CD4-positive, CD25-positive, alpha-beta regulatory T cell (primary cell): Measurements from ENCODE around the gene TMEM273. TPM values are rescaled to one million over a fixed set of nuclear protein-coding genes. Genes with fewer than 3 reads are reported as not detected.

ENCODE experiments used
- ATAC-seq, 2 donors: fragments of 150-1000 bp; cut with Tn5 transposase; one replicate each; pipeline ENCODE4 v1.10.0; 2021; ENCODE audit warnings: low read depth in 2 of 2, moderate number of reproducible peaks in 2 of 2, moderate library complexity in 1 of 2
- DNase-seq, 3 donors: peaks; one replicate each; pipeline versions ENCODE4 v3.0.0 to v3.0.0-alpha.2; 2012 to 2022; ENCODE audit warnings: mixed read lengths in 1 of 3
- H3K27ac ChIP-seq: one replicate; pipeline ENCODE4 v1.7.0; 2013; ENCODE audit warnings: mild to moderate bottlenecking, low read length; ENCODE audit not compliant: insufficient read depth, poor library complexity, severe bottlenecking
- H3K27me3 ChIP-seq: one replicate; pipeline ENCODE4 v1.7.0; 2013; ENCODE audit warnings: low read length; ENCODE audit not compliant: control insufficient read depth, insufficient read depth
- H3K36me3 ChIP-seq: one replicate; pipeline ENCODE4 v1.7.0; 2013; ENCODE audit warnings: mild to moderate bottlenecking, low read length, moderate library complexity; ENCODE audit not compliant: control insufficient read depth, insufficient read depth
- H3K4me1 ChIP-seq: 2 replicates; pipeline ENCODE4 v1.7.0; 2013; ENCODE audit warnings: mild to moderate bottlenecking, low read length; ENCODE audit not compliant: insufficient read depth, control insufficient read depth, poor library complexity, severe bottlenecking
- H3K4me3 ChIP-seq: one replicate; pipeline ENCODE4 v1.7.0; 2013; ENCODE audit warnings: low read depth, mild to moderate bottlenecking, low read length, moderate library complexity
- H3K9me3 ChIP-seq, 2 experiments: 1 replicate in 1 of 2; 2 replicates in 1 of 2; pipeline ENCODE4 v1.7.0; 2013; ENCODE audit warnings: low read length in 2 of 2, mild to moderate bottlenecking in 1 of 2, moderate library complexity in 1 of 2; ENCODE audit not compliant: control insufficient read depth in 2 of 2
- H3K27ac Mint-ChIP-seq, 3 donors: one replicate each; pipeline ENCODE4 v1.8.0; 2020 to 2022; ENCODE audit warnings: mild to moderate bottlenecking in 3 of 3, mixed read lengths in 3 of 3, moderate library complexity in 2 of 3
- H3K27me3 Mint-ChIP-seq: one replicate; pipeline ENCODE4 v1.8.0; 2022; ENCODE audit warnings: mild to moderate bottlenecking, mixed read lengths
- H3K36me3 Mint-ChIP-seq: one replicate; pipeline ENCODE4 v1.8.0; 2020; ENCODE audit warnings: mixed read lengths
- H3K4me1 Mint-ChIP-seq, 4 donors: one replicate each; pipeline ENCODE4 v1.8.0; 2020 to 2022; ENCODE audit warnings: mixed read lengths in 4 of 4, mild to moderate bottlenecking in 1 of 4
- H3K4me3 Mint-ChIP-seq, 4 donors: one replicate each; pipeline ENCODE4 v1.8.0; 2020 to 2022; ENCODE audit warnings: mild to moderate bottlenecking in 4 of 4, mixed read lengths in 4 of 4, moderate library complexity in 3 of 4
- H3K9me3 Mint-ChIP-seq, 7 donors: one replicate each; pipeline ENCODE4 v1.8.0; 2020 to 2022; ENCODE audit warnings: mixed read lengths in 7 of 7, mild to moderate bottlenecking in 3 of 7, moderate library complexity in 2 of 7
- polyA plus RNA-seq, 4 donors: library from polyadenylated mRNA; unstranded; fragments of 300-500 nt; fragmentation: Illumina TruSeq; gene quantifications; one replicate each; pipeline ENCODE4 v1.2.3, GENCODE V29; 2021
- total RNA-seq: library from RNA; stranded (reverse); gene quantifications from one replicate; pipeline ENCODE4 v1.2.3, GENCODE V29; 2022

Gene TMEM273
- total and polyA plus RNA-seq, 5 donors from 2014 or later: 7.9 to 46.2 (median 33.6) TPM

DNA sequence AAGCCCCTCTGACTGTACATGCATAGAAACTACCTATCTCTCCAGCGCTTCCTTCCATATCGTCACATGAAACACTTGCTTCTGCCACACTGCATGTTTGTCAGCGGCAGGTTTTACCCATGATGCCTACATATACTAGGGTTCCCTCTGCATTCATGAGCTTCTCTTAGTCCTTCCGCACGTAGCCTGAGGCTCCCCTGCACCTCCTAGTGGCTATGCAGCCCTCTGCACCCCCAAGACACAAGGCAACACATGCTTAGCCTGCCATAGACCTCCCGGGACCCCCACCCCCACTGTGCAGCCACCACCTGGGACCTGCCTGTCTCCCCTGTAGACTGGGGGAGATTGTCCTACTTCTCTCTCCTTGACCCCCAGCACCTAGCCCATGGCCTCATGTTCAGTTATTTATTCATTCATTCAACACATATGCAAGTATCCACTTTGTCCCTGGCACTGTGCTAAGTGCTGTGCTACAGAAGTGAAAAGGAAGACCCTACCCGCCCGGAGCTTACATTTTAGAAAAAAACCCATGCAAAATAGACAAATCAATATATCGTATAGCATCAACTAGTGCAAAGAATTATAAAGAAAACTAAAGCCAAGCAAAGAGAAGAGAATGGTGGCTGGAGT is 23.5 kb downstream of the TMEM273 start:
- Mint-ChIP-seq H3K9me3 (no peaks in the 10 kb centered on the region), H3K4me1 (peaks cover 0 to 14% (median 4%) of the 10 kb centered on the region in 4 donors), H3K27ac (peak overlapping the region in 2 of 3 donors; percentile 67 to 88), H3K36me3 (no peaks in the 10 kb centered on the region), H3K27me3 (no peaks in the 10 kb centered on the region), H3K4me3 (peak overlapping the region in 1 of 4 donors; percentile 18)
- Histone ChIP-seq H3K27ac (no peak overlapping the region), H3K9me3 (no peaks in the 10 kb centered on the region), H3K4me3 (no peak overlapping the region), H3K36me3 (peaks cover 3% of the 10 kb centered on the region), H3K27me3 (no peaks in the 10 kb centered on the region), H3K4me1 (no peaks in the 10 kb centered on the region)
- ATAC-seq (peak; percentile 52 to 91), DNase-seq (peak in 1 of 3 donors; percentile 79)

DNA sequence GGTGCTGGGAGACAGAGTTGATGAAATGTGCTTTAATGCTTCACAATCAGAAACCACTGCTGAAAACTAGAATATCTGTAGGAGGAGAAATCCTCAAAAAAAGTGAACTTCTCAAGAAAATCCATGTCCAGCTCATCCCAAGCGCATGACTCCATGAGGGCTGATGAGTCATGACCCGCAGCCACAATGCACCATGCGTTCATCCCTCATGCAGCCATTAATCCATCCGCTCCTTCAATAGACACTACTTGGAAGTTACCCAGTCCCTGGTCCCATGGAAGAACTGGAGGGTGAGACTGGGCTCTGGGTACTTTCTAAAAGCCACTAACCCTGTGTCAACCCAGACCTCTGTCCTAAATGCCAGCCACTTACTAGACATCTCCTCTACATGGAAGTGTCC is 24.4 kb downstream of the TMEM273 start:
- no peaks in the 10 kb centered on the region for H3K4me1 ChIP-seq
- Mint-ChIP-seq H3K4me3 (no peak overlapping the region), H3K27ac (peak overlapping the region in 1 of 3 donors; percentile 26), H3K4me1 (peaks cover 0 to 11% (median 4%) of the 10 kb centered on the region in 4 donors), H3K36me3 (no peaks in the 10 kb centered on the region), H3K27me3 (no peaks in the 10 kb centered on the region), H3K9me3 (no peaks in the 10 kb centered on the region)
- no peaks in the 10 kb centered on the region for H3K9me3 ChIP-seq
- DNase-seq (no peak), ATAC-seq (no peak)
- H3K27me3 ChIP-seq: no peaks in the 10 kb centered on the region
- H3K36me3 ChIP-seq: peaks cover 3% of the 10 kb centered on the region
- H3K27ac ChIP-seq: no peak overlapping the region
- H3K4me3 ChIP-seq: no peak overlapping the region

DNA sequence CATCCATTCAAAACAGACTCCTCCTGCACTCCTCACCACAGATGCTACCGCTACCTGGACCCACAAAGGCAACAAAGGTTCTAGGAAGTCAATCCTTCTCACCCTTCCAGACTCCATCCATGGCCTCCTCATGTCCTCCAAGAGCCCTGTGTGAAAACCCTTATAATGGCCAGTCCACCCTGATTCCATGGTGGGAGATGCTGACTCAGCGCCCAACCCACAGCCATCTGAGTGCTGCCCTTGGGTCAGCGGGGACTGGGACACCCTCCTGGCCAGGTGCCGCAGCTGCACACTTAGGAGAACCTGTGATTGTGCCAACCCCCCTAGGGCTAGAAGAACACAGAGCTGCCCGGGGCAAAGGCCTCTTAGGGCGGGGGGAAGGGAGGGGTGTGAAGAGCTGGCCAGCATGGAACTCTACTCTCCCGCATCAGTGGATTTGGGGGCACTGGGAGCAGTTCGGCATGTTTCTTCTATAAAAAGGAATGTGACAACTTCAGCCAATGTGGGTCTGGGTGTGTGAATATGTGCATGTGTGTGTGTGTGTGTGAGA is 25.4 kb downstream of the TMEM273 start:
- Histone ChIP-seq H3K9me3 (no peaks in the 10 kb centered on the region), H3K36me3 (peaks cover 3% of the 10 kb centered on the region), H3K27ac (no peak overlapping the region), H3K4me3 (no peak overlapping the region), H3K4me1 (no peaks in the 10 kb centered on the region), H3K27me3 (no peaks in the 10 kb centered on the region)
- Mint-ChIP-seq H3K27ac (no peak overlapping the region), H3K36me3 (no peaks in the 10 kb centered on the region), H3K4me1 (peaks cover 0 to 11% (median 4%) of the 10 kb centered on the region in 4 donors), H3K9me3 (no peaks in the 10 kb centered on the region), H3K27me3 (no peaks in the 10 kb centered on the region), H3K4me3 (no peak overlapping the region)
- no peak for DNase-seq
- ATAC-seq: no peak

DNA sequence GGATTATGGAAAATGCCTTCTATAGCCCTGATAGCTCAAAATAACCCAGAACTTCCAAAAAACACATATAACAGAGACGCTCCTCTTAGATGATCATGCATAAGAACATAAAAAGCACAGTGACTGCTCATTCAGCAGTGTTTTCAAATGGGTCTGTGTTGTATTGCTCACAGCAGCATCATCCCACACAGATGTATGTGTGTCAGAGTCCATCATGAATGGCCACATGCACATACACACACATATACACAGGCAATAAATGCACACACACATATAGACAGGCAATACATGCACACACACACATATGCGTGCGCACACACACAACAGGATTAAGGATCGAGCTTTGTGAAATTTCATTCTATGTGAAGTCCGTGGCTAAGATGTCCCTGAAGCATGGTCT is 26.1 kb downstream of the TMEM273 start:
- ATAC-seq: no peak
- Histone ChIP-seq H3K4me3 (no peak overlapping the region), H3K27me3 (no peaks in the 10 kb centered on the region), H3K36me3 (peaks cover 3% of the 10 kb centered on the region), H3K9me3 (no peaks in the 10 kb centered on the region), H3K4me1 (no peaks in the 10 kb centered on the region), H3K27ac (no peak overlapping the region)
- Mint-ChIP-seq H3K27ac (peak overlapping the region in 1 of 3 donors; percentile 1), H3K27me3 (no peaks in the 10 kb centered on the region), H3K36me3 (no peaks in the 10 kb centered on the region), H3K4me1 (peaks cover 0 to 11% (median 4%) of the 10 kb centered on the region in 4 donors), H3K4me3 (no peak overlapping the region), H3K9me3 (peaks cover 0 to 1% (median 0%) of the 10 kb centered on the region in 7 donors)
- DNase-seq: no peak

DNA sequence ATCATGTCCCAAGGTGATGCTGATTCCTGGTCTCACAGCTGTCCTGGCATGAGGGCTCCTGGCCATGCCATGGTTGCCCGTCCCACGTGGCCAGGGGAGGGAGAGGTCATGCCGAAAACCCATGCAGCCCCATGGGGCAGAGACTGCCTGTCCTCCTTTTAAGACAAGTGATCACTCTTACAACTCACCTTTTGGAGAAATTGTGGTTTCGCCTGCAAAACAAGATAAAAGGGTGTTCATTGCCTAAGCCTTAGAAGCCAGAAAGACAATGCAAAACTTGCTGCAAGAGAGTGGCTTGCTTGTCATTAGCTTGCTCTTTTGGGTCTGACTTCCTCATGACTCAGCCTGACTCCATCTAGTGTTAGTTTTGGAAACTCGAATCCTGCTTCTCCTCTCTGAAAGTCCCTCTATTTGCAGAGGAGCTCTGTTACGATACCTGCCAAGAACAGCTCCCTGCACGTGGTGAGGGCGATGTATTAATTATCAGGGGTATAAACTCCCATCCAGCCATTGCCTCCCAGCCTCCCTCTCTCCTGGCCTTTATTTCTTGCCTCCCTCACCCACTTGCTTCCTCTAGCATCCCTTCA is 26.7 kb downstream of the TMEM273 start:
- Histone ChIP-seq H3K4me3 (no peak overlapping the region), H3K9me3 (no peaks in the 10 kb centered on the region), H3K36me3 (peaks cover 3% of the 10 kb centered on the region), H3K27ac (no peak overlapping the region), H3K27me3 (no peaks in the 10 kb centered on the region), H3K4me1 (no peaks in the 10 kb centered on the region)
- DNase-seq: no peak
- Mint-ChIP-seq H3K4me3 (no peak overlapping the region), H3K4me1 (peaks cover 0 to 11% (median 4%) of the 10 kb centered on the region in 4 donors), H3K36me3 (no peaks in the 10 kb centered on the region), H3K27ac (peak overlapping the region in 1 of 3 donors; percentile 1), H3K9me3 (peaks cover 0 to 1% (median 0%) of the 10 kb centered on the region in 7 donors), H3K27me3 (no peaks in the 10 kb centered on the region)
- ATAC-seq: no peak

DNA sequence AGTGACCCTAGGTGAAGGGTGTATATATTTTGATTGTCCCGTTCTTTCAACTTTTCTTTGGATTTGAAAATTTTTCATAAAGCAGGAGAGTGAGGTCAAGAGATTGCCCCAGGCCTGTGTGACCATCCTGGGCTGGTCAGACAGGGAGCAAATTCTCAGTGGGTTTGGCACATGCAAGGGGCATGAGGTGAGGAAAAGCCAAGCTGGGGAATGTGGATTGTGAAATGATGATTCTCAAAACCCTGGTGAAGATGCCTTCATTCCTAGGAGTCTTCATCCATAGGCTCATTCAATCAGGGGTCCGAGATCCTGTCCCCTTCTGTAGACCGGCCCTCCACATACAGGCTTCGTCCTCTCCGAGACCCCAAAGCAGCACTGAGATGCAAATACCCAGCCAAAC is 27.4 kb downstream of the TMEM273 start:
- Histone ChIP-seq H3K36me3 (peaks cover 3% of the 10 kb centered on the region), H3K4me3 (no peak overlapping the region)
- H3K9me3 Mint-ChIP-seq: peaks cover 0 to 3% (median 0%) of the 10 kb centered on the region in 7 donors

DNA sequence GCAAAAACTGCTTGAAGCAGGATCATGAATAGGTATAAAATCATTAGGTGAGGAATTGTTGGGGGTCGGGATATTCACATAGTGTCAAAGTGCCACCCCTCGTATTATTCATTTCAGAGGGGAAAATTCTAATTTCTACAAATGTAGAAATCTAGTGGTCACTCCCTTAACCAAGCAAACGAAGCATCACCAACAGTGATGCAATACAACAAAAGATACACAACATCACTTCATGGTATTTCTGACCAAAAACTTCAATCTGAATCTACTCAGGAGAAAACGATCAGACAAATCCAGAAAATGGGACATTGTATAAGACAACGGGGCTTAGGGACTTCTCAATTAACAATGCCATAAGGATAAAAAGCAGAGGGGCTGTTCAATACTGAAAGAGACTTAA is 28.1 kb downstream of the TMEM273 start:
- peaks cover 0 to 11% (median 4%) of the 10 kb centered on the region in 4 donors for H3K4me1 Mint-ChIP-seq
- H3K27ac ChIP-seq: no peak overlapping the region
- H3K9me3 Mint-ChIP-seq: peaks cover 0 to 5% (median 0%) of the 10 kb centered on the region in 7 donors
- no peaks in the 10 kb centered on the region for H3K27me3 Mint-ChIP-seq
- H3K4me3 ChIP-seq: no peak overlapping the region
- no peak overlapping the region for H3K27ac Mint-ChIP-seq
- DNase-seq (no peak), ATAC-seq (no peak)
- H3K36me3 ChIP-seq: peaks cover 3% of the 10 kb centered on the region
- H3K27me3 ChIP-seq: no peaks in the 10 kb centered on the region
- no peaks in the 10 kb centered on the region for H3K4me1 ChIP-seq
- no peak overlapping the region for H3K4me3 Mint-ChIP-seq
- no peaks in the 10 kb centered on the region for H3K9me3 ChIP-seq
- H3K36me3 Mint-ChIP-seq: no peaks in the 10 kb centered on the region

More for the DNA sequence above, 27.4 kb downstream of the TMEM273 start:
- H3K4me1 Mint-ChIP-seq: peaks cover 0 to 11% (median 4%) of the 10 kb centered on the region in 4 donors
- H3K27ac Mint-ChIP-seq: no peak overlapping the region
- H3K9me3 ChIP-seq: no peaks in the 10 kb centered on the region
- no peaks in the 10 kb centered on the region for H3K36me3 Mint-ChIP-seq
- no peak overlapping the region for H3K27ac ChIP-seq
- H3K27me3 Mint-ChIP-seq: no peaks in the 10 kb centered on the region
- no peaks in the 10 kb centered on the region for H3K27me3 ChIP-seq
- H3K4me3 Mint-ChIP-seq: no peak overlapping the region
- no peaks in the 10 kb centered on the region for H3K4me1 ChIP-seq
- DNase-seq (no peak), ATAC-seq (no peak)
